ENCODE results near the gene CAMK2N2.
A peak's percentile ranks its signal among the peaks of the same experiment; 100 is the strongest.

Gene CAMK2N2

DNA sequence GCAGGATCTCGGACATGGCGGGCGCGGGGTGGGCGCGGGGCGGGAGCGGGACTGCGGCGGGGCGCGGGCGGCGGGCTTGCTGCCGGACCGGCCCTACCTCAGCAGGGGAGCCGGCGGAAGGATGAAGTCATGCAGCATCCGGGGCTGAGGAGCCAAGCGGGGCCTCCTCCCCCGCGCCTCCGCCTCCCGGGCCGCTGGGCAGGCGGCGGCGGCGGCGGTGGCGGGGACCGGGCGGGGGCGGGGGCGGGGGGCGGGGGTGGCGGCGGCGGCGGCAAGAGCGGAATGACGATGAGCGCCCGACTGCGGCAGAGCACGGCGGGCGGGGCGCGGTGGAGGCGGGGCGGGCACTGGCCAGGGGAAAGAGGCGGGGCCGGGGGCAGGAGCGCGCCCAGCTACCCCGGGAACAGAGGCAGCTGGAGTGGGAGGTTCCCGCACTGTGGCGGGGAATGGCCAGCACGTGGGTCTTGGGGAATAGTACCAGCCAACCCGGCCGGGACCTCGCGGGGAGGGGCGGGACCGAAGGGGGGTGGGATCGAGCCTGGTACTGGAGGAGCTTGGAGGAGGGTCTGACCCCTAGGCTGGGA, at the start of gene CAMK2N2:
CAMK2N2 (minus strand) TSS at position 284 of the 584 bp plus-strand sequence; CDS start at position 16, 268 bp downstream.
- Mint-ChIP-seq H3K4me1 (ENCODE audit: low read depth) (peaks cover 24% of the 10 kb centered on the region), H3K27ac (peak within 1 kb of the TSS; percentile 76), H3K36me3 (ENCODE audit: low read depth) (peaks cover 12% of the 10 kb centered on the region), H3K4me3 (peak within 1 kb of the TSS; percentile 83), H3K27me3 (peaks cover 52% of the 10 kb centered on the region), H3K9me3 (no peaks in the 10 kb centered on the region)
- DNase-seq = peak; percentile 73

GRCh38 chr3:184308744-184309143, 47.4 kb upstream of the CAMK2N2 start:
- H3K36me3 Mint-ChIP-seq (ENCODE audit: low read depth) = peaks cover 65% of the 10 kb centered on the region

GRCh38 chr3:184307915-184308314, 46.6 kb upstream of the CAMK2N2 start:
- DNase-seq = no peak
- H3K4me3 Mint-ChIP-seq = no peak overlapping the region
- H3K4me1 Mint-ChIP-seq (ENCODE audit: low read depth) = peaks cover 14% of the 10 kb centered on the region
- H3K27me3 Mint-ChIP-seq = no peaks in the 10 kb centered on the region
- no peaks in the 10 kb centered on the region for H3K9me3 Mint-ChIP-seq
- peaks cover 73% of the 10 kb centered on the region for H3K36me3 Mint-ChIP-seq (ENCODE audit: low read depth)
- peak overlapping the region; percentile 38 for H3K27ac Mint-ChIP-seq

More at GRCh38 chr3:184308744-184309143, 47.4 kb upstream of the CAMK2N2 start:
- peak overlapping the region; percentile 38 for H3K27ac Mint-ChIP-seq
- no peaks in the 10 kb centered on the region for H3K27me3 Mint-ChIP-seq
- H3K4me3 Mint-ChIP-seq = no peak overlapping the region
- H3K9me3 Mint-ChIP-seq = no peaks in the 10 kb centered on the region
- peaks cover 9% of the 10 kb centered on the region for H3K4me1 Mint-ChIP-seq (ENCODE audit: low read depth)
- DNase-seq = no peak

GRCh38 chr3:184306341-184306972, 45.1 kb upstream of the CAMK2N2 start:
- H3K4me1 Mint-ChIP-seq (ENCODE audit: low read depth) = peaks cover 24% of the 10 kb centered on the region
- H3K36me3 Mint-ChIP-seq (ENCODE audit: low read depth) = peaks cover 88% of the 10 kb centered on the region
- peak overlapping the region; percentile 45 for H3K27ac Mint-ChIP-seq
- H3K4me3 Mint-ChIP-seq = no peak overlapping the region
- DNase-seq = no peak
- H3K9me3 Mint-ChIP-seq = no peaks in the 10 kb centered on the region
- H3K27me3 Mint-ChIP-seq = no peaks in the 10 kb centered on the region

- Mint-ChIP-seq H3K4me1 (ENCODE audit: low read depth) (peaks cover 30% of the 10 kb centered on the region), H3K27me3 (no peaks in the 10 kb centered on the region), H3K4me3 (no peak overlapping the region), H3K27ac (peak overlapping the region; percentile 45), H3K36me3 (ENCODE audit: low read depth) (peaks cover 97% of the 10 kb centered on the region), H3K9me3 (no peaks in the 10 kb centered on the region)
- no peak for DNase-seq
Measured at GRCh38 chr3:184305577-184305976, 44.2 kb upstream of the CAMK2N2 start.

- H3K27me3 Mint-ChIP-seq = no peaks in the 10 kb centered on the region
- no peaks in the 10 kb centered on the region for H3K9me3 Mint-ChIP-seq
- H3K4me3 Mint-ChIP-seq = peak overlapping the region; percentile 88
- H3K27ac Mint-ChIP-seq = peak overlapping the region; percentile 95
- no peak for DNase-seq
- H3K36me3 Mint-ChIP-seq (ENCODE audit: low read depth) = peaks cover 60% of the 10 kb centered on the region
- H3K4me1 Mint-ChIP-seq (ENCODE audit: low read depth) = peaks cover 43% of the 10 kb centered on the region
Measured at GRCh38 chr3:184300378-184300720, 39.0 kb upstream of the CAMK2N2 start.

- no peak for DNase-seq
- H3K4me3 Mint-ChIP-seq = peak overlapping the region; percentile 88
Measured at GRCh38 chr3:184299488-184300377, 38.4 kb upstream of the CAMK2N2 start.

GRCh38 chr3:184298759-184299487, 37.6 kb upstream of the CAMK2N2 start, which contains the start of gene PSMD2:
TSS of gene PSMD2 (plus strand) at chr3:184299241. CDS start at chr3:184299267, 26 bp downstream.
- Mint-ChIP-seq H3K27ac (peak within 1 kb of the TSS; percentile 95), H3K4me1 (ENCODE audit: low read depth) (peaks cover 41% of the 10 kb centered on the region), H3K9me3 (no peaks in the 10 kb centered on the region), H3K27me3 (no peaks in the 10 kb centered on the region), H3K4me3 (peak within 1 kb of the TSS; percentile 88), H3K36me3 (ENCODE audit: low read depth) (peaks cover 46% of the 10 kb centered on the region)
- peak; percentile 98 for DNase-seq

More at GRCh38 chr3:184299488-184300377, 38.4 kb upstream of the CAMK2N2 start:
- Mint-ChIP-seq H3K36me3 (ENCODE audit: low read depth) (peaks cover 54% of the 10 kb centered on the region), H3K4me1 (ENCODE audit: low read depth) (peaks cover 41% of the 10 kb centered on the region), H3K9me3 (no peaks in the 10 kb centered on the region), H3K27ac (peak overlapping the region; percentile 95), H3K27me3 (no peaks in the 10 kb centered on the region)

DNA sequence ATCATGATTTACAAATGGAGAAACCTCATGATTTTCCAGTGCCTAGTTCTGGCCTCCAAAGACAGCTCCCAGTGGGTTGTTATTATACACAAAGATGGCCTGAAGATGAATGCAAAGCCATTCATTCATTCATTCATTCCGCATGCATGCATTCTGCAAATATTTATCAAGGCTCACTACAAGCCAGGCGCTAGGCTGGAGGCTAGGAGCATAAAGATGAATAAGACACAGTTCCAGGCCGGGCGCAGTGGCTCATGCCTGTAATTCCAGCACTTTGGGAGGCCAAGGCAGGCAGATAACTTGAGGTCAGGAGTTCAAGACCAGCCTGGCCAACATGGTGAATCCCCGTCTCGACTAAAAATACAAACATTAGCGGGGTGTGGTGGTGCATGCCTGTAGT, 35.3 kb upstream of the CAMK2N2 start:
- Mint-ChIP-seq H3K27ac (no peak overlapping the region), H3K36me3 (ENCODE audit: low read depth) (peaks cover 23% of the 10 kb centered on the region), H3K4me3 (no peak overlapping the region)

DNA sequence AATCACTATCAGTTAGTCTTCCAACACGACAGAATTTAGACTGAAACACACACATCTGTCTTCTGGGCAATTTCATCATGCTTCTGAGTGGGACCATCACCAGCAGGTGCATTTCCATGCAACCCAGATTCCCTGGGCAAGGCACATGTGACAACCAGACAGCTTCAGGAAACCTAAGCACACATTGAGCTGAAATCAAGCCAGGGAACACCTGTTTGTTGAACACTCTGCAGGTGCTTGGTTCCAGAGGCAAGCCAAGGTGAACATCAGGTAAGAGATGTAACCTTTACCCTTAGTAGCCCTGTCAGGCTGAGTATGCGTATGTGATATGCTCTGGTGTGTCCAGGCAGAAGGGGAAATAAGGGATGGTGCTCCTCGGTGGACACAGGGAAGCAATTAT, 34.4 kb upstream of the CAMK2N2 start:
- DNase-seq = no peak
- H3K9me3 Mint-ChIP-seq = no peaks in the 10 kb centered on the region
- H3K36me3 Mint-ChIP-seq (ENCODE audit: low read depth) = peaks cover 15% of the 10 kb centered on the region
- H3K4me3 Mint-ChIP-seq = no peak overlapping the region
- H3K27ac Mint-ChIP-seq = no peak overlapping the region
- H3K27me3 Mint-ChIP-seq = no peaks in the 10 kb centered on the region
- peaks cover 20% of the 10 kb centered on the region for H3K4me1 Mint-ChIP-seq (ENCODE audit: low read depth)

More for the DNA sequence above, 35.3 kb upstream of the CAMK2N2 start:
- Mint-ChIP-seq H3K27me3 (no peaks in the 10 kb centered on the region), H3K9me3 (no peaks in the 10 kb centered on the region), H3K4me1 (ENCODE audit: low read depth) (peaks cover 26% of the 10 kb centered on the region)
- DNase-seq = no peak

- Mint-ChIP-seq H3K9me3 (no peaks in the 10 kb centered on the region), H3K4me1 (ENCODE audit: low read depth) (peaks cover 2% of the 10 kb centered on the region), H3K4me3 (no peak overlapping the region), H3K36me3 (ENCODE audit: low read depth) (no peaks in the 10 kb centered on the region), H3K27me3 (peaks cover 14% of the 10 kb centered on the region), H3K27ac (no peak overlapping the region)
- no peak for DNase-seq
Measured at GRCh38 chr3:184291738-184292445, 30.5 kb upstream of the CAMK2N2 start.

- Mint-ChIP-seq H3K4me1 (ENCODE audit: low read depth) (peaks cover 2% of the 10 kb centered on the region), H3K27me3 (peaks cover 15% of the 10 kb centered on the region), H3K4me3 (no peak overlapping the region), H3K9me3 (no peaks in the 10 kb centered on the region), H3K36me3 (ENCODE audit: low read depth) (no peaks in the 10 kb centered on the region), H3K27ac (no peak overlapping the region)
- no peak for DNase-seq
Measured at GRCh38 chr3:184291044-184291737, 29.8 kb upstream of the CAMK2N2 start.

DNA sequence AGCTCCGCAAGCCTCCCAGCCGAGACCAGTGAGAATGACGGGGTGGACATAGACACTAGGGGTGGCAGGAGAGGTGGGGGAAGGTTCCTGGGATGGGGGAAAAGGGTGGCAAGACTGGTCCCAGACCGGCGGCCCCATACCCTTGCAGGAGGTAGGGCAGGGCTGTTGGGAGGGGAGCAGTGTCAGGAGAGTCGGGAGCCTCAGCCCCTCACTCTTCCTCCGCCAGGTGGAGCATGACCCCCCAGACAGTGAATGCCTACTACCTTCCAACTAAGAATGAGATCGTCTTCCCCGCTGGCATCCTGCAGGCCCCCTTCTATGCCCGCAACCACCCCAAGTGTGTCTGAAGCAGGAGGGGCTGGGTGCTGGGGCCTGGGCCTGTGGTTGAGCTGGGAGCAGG, 29.0 kb upstream of the CAMK2N2 start:
- H3K27ac Mint-ChIP-seq = no peak overlapping the region
- peaks cover 2% of the 10 kb centered on the region for H3K4me1 Mint-ChIP-seq (ENCODE audit: low read depth)
- no peaks in the 10 kb centered on the region for H3K9me3 Mint-ChIP-seq
- no peak overlapping the region for H3K4me3 Mint-ChIP-seq
- DNase-seq = no peak
- H3K36me3 Mint-ChIP-seq (ENCODE audit: low read depth) = no peaks in the 10 kb centered on the region
- H3K27me3 Mint-ChIP-seq = peaks cover 19% of the 10 kb centered on the region
